ENCODE data around the gene KCNB1. TPM values are rescaled to one million over a fixed set of nuclear protein-coding genes. Genes with fewer than 3 reads are reported as not detected.

KCNB1 gene
- total RNA-seq, 2 experiments from 2014 or later, result not detected

GRCh38 chr20:49516916-49517804 lies 34.7 kb upstream of the KCNB1 start:
- Mint-ChIP-seq H3K36me3 (ENCODE audit: low read depth) (no peaks in the 10 kb centered on the region), H3K4me3 (no peak overlapping the region), H3K27me3 (peaks cover 9% of the 10 kb centered on the region), H3K4me1 (ENCODE audit: low read depth) (no peaks in the 10 kb centered on the region), H3K9me3 (no peaks in the 10 kb centered on the region), H3K27ac (no peak overlapping the region)
- ATAC-seq, result no peak
- intact Hi-C loops (cut with micrococcal nuclease), result no loop called here
- POLR2A ChIA-PET, result no interaction called here
- no peak for TF ChIP-seq CTCF (IDR thresholded peaks at IDR 0.05)
- CTCF ChIA-PET, result interaction anchor here (0.5 to 2.6 kb wide), 4 partner anchors 9 to 607 kb away, joined by 3 to 11 read pairs (median 4); no protein-coding TSS in a partner anchor
- no peak for DNase-seq

GRCh38 chr20:49515586-49515985 lies 33.1 kb upstream of the KCNB1 start:
- POLR2A ChIA-PET, result no interaction called here
- TF ChIP-seq CTCF (IDR thresholded peaks at IDR 0.05), result no peak
- no peak for DNase-seq

GRCh38 chr20:49513517-49513916 lies 31.0 kb upstream of the KCNB1 start:
- no peak for TF ChIP-seq CTCF (IDR thresholded peaks at IDR 0.05)
- POLR2A ChIA-PET, result no interaction called here

More at GRCh38 chr20:49515586-49515985, 33.1 kb upstream of the KCNB1 start:
- intact Hi-C loops (cut with micrococcal nuclease), result no loop called here
- H3K9me3 Mint-ChIP-seq, result no peaks in the 10 kb centered on the region
- CTCF ChIA-PET, result interaction anchor here (1.2 to 2.6 kb wide), 4 partner anchors 17 to 182 kb away, joined by 3 to 11 read pairs (median 4); no protein-coding TSS in a partner anchor
- H3K4me1 Mint-ChIP-seq (ENCODE audit: low read depth), result no peaks in the 10 kb centered on the region
- H3K27ac Mint-ChIP-seq, result no peak overlapping the region
- no peaks in the 10 kb centered on the region for H3K36me3 Mint-ChIP-seq (ENCODE audit: low read depth)
- no peak overlapping the region for H3K4me3 Mint-ChIP-seq
- ATAC-seq, result no peak
- H3K27me3 Mint-ChIP-seq, result peaks cover 6% of the 10 kb centered on the region

GRCh38 chr20:49513009-49513408 lies 30.5 kb upstream of the KCNB1 start:
- peaks cover 20% of the 10 kb centered on the region for H3K27me3 Mint-ChIP-seq
- ATAC-seq (no peak), DNase-seq (no peak)
- H3K4me3 Mint-ChIP-seq, result no peak overlapping the region
- H3K9me3 Mint-ChIP-seq, result no peaks in the 10 kb centered on the region
- no peaks in the 10 kb centered on the region for H3K36me3 Mint-ChIP-seq (ENCODE audit: low read depth)
- TF ChIP-seq CTCF (IDR thresholded peaks at IDR 0.05), result no peak
- intact Hi-C loops (cut with micrococcal nuclease), result no loop called here
- no peak overlapping the region for H3K27ac Mint-ChIP-seq
- CTCF ChIA-PET, result interaction anchor here (0.7 to 2.0 kb wide), 3 partner anchors 21 to 179 kb away, joined by 3 to 9 read pairs (median 4); no protein-coding TSS in a partner anchor
- POLR2A ChIA-PET, result no interaction called here
- no peaks in the 10 kb centered on the region for H3K4me1 Mint-ChIP-seq (ENCODE audit: low read depth)

More at GRCh38 chr20:49513517-49513916, 31.0 kb upstream of the KCNB1 start:
- no peak overlapping the region for H3K4me3 Mint-ChIP-seq
- no peak for DNase-seq
- no peaks in the 10 kb centered on the region for H3K9me3 Mint-ChIP-seq
- peaks cover 19% of the 10 kb centered on the region for H3K27me3 Mint-ChIP-seq
- intact Hi-C loops (cut with micrococcal nuclease), result no loop called here
- no peaks in the 10 kb centered on the region for H3K4me1 Mint-ChIP-seq (ENCODE audit: low read depth)
- ATAC-seq, result no peak
- CTCF ChIA-PET, result interaction anchor here (1.2 to 2.0 kb wide), 2 partner anchors 21 to 97 kb away, joined by 4 to 9 read pairs; no protein-coding TSS in a partner anchor
- H3K27ac Mint-ChIP-seq, result no peak overlapping the region
- no peaks in the 10 kb centered on the region for H3K36me3 Mint-ChIP-seq (ENCODE audit: low read depth)

All from activated CD8-positive, alpha-beta T cell treated with anti-CD3 and anti-CD28 coated beads for 36 hours (primary cell).